NOMO-1 (cell line): ENCODE measurements around the gene MASP2.
"Not testable (repeated sequence)": the region's sequence is repeated elsewhere in the genome, so short reads cannot be mapped to it uniquely, and the experiment has no call there.

Experiments
- DNase-seq, 2 experiments: peaks; one replicate each; lab custom pipeline; 2025; ENCODE audit not compliant: unreplicated experiment in 2 of 2; lab: John Stamatoyannopoulos, UW

Gene MASP2

DNA sequence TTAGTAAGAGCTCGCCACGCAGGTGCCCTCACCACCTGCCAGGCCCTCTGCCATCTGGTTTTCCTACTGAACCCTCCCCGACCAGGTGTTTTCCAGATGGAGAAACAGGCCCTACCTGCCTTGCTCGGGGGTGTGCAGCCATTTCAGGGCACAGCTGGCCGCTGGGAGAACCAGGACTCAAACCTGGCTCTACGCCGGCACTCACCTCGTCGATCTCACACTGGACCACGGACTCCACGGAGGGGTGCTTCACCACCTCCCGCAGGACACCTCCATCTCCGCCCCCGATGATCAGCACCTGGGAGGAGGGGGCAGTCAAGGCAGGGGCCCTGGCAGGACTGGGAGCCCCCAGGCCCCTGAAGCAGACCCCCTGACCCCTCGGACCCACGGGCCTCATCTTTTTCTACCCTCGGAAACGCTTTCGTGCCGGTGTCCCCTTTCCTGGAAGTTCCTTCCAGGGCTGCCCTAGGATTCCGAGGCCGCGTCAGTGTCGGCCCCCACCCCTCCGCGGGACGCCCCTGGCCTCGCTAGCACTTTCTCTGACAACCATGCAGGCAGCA, 11.6 kb upstream of the MASP2 start:
- DNase-seq, result no peak

- no peak for DNase-seq
Measured at GRCh38 chr1:11058026-11058425, 11.0 kb upstream of the MASP2 start.

DNA sequence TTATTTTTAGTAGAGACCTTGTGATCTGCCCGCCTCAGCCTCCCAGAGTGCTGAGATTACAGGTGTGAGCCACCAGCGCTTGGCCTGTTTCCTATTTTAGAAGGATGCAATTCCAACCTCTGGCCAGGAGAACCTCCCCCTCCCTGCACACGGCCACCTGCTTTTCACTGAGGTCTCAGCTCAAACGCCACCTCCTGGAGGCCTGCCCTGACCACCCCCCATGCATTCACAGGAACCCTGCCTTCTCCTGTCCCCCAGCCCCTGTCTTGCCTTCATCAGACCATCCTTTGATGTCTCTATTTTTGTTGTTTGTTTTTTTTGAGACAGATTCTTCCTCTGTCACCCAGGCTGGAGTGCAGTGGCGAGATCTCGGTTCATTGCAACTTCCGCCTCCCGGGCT, 10.4 kb upstream of the MASP2 start:
- DNase-seq, result no peak

- no peak for DNase-seq
Measured at GRCh38 chr1:11056504-11056903, 9.5 kb upstream of the MASP2 start.

DNA sequence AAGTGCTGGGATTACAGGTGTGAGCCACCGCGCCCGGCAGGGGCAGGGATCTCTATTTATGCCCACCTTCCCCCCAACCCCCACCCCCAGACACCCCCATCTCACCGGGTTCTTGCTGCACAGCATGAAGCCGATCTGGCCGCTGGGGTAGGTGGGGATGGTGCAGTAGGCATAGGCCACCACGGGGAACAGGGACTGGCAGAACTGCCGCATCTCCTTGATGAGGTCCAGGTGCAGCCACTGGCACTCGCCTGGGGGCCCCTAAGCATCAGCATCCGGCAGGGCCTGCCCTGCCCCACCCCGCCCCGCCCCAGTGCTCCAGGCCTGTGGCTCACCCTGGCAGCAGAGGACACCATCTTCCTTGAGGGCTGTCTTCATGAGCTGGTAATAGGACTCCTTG, 8.6 kb upstream of the MASP2 start:
- no peak for DNase-seq

DNA sequence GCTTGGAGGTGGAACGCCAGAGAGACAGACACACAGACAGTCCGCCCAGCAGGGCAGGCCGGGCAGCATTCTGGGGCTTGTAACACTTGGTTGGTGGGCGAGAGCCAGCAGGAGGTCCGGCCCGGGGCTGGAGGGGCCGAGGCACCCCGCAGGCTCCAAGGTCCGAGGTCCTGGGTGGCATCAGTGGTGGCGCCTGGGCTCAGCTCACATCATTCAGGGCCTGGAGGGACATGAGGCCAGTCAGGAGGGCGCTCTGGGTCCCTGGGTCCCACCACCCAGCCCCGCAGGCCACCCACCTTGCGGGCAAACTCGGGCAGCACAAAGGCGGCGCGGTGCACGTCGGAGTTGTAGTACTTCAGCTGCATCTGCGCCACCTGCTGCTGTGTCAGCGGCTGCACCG, 7.6 kb upstream of the MASP2 start:
- DNase-seq, result no peak

GRCh38 chr1:11054181-11054580, 7.1 kb upstream of the MASP2 start:
- DNase-seq, result no peak

DNA sequence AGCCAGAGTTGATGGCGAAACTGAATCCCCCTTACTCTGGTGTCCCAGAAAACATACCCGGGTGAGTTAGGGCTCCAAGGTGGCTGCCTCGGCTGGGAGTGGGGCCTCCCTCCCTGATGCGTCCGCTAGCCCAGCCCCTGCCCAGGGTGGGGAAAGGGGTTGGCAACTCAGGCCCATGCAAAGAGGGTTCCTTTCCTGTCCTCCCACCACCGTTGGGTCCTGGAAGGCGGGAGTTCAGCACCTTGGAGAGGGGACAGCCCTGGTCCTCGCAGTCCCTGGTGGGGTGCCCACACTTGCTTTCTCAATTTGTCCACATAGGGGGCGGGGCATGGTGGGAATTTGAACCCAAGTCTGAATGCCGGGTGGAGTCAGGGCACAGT, 6.7 kb upstream of the MASP2 start:
- no peak for DNase-seq

DNA sequence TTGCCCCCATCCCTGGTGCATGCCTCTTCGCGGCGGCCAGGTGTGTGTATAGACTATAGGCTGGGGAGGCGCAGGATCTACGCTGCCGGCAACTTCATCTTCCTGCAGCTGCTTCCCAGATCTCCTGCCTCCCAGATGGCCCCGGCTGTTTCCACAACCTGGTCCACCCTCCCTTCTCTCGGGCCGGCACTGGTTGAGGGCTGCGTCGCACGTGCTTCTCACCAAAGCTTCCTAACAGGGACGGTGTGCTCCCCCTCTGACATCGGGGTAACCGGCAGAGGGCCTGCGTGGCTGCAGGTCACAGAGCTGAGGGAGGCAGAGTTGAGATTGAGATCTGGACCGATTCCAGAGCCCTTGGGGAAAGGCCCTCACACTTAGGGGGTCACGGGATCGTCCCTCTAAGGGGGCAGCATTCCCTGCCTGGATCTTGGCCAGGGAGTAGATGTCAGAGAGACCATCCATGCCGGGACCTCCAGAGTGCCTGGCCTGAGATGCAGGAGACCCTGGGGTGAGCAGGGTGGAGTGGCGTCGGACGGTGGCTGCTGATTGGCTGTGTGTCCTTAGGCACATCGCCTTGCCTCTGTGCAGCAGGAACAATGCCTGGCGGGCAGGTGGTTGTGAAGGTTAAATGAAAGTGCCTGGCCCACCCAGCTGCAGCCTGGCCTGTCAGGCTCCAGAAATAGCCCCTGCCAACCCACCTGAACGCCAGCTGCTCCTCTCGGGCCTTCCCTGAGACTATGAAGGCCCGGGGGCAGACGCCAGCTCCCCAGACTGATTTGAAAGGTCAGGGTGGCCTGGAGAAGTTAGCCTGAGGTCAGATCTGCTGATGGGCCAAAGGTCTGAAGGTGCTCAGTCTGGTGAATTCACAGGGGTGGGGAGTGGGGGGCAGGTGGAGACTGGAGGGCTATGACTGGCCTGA, 6.1 kb upstream of the MASP2 start:
- no peak for DNase-seq

- peak; percentile 68 to 86 for DNase-seq
Measured at GRCh38 chr1:11051781-11052511, 4.9 kb upstream of the MASP2 start.

DNA sequence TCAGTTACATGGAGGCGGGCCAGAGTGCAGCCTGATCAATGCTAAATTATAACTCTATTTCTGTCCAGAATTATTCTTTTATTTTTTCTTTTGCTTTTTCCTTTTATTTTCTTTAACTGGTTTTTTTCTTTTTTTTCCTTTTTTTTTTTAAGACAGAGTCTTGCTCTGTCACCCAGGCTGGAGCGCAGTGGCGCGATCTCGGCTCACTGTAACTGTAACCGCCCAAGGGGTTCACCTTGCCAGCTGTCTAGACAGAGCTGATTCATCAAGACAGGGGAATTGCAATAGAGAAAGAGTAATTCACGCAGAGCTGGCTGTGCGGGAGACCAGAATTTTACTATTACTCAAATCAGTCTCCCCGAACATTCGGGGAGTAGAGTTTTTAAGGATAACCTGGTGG, 4.1 kb upstream of the MASP2 start:
- DNase-seq, result not testable (repeated sequence)

DNA sequence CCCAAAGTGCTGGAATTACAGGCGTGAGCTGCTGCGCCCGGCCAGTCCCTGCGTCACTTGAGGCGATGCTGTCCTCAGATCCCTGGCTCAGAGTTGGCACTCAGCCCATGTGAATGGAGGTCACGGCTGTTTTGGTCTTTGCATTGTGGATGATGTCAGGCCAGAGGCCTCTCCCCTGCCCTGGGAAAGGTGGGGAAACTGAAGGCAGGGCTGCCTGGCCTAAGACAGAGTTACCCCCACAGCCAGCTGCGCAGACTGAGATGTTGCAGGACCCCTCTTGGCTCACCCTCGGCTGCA, 821 bp downstream of the MASP2 start:
- DNase-seq, result no peak

GRCh38 chr1:11045428-11046269, 1.4 kb downstream of the MASP2 start:
- DNase-seq, result no peak

- no peak for DNase-seq
Measured at GRCh38 chr1:11044849-11045427, 2.1 kb downstream of the MASP2 start.

- no peak for DNase-seq
Measured at GRCh38 chr1:11044086-11044848, 2.8 kb downstream of the MASP2 start.

DNA sequence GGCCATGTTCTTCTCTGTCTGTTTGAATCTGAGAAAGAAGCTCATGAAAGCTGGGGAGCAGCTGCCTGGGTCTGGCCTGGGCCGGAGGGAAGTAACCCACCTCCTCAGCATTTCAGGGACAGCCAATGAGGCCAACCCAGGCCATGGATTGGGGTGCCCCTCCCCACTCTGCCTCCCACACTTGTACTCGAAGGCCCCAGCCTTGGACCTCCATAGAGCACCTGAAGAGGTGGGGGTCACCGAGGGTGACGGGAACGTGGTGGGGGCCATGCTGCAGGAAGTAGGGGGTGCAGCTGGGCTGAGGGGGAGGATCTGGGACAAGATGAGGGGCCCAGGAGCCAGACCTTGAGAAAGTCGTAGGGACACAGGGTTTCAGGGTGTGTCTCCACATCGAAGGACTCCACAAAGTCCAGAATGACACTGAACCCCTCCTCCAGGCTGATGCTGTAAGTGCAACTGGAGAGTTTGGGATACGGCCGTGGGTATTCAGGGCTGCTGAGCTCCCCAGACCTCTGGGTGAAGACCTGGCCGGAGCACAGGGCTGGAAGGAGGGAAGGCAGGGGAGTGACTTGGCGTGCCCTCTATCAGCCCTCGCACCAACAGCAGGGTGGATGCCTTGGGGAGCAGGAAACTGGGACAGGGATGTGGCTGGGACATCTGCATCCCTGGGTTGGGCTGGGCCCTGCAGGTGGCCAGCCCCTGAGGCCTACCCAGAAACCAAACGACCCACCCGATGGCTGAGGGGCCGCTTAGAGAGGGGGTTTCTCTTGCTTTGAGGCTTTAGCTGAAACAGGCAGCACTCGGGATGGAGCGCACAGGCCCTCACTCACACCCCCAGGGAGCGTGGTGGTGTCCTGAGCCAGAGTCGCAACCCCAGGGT, 3.8 kb downstream of the MASP2 start:
- no peak for DNase-seq

DNA sequence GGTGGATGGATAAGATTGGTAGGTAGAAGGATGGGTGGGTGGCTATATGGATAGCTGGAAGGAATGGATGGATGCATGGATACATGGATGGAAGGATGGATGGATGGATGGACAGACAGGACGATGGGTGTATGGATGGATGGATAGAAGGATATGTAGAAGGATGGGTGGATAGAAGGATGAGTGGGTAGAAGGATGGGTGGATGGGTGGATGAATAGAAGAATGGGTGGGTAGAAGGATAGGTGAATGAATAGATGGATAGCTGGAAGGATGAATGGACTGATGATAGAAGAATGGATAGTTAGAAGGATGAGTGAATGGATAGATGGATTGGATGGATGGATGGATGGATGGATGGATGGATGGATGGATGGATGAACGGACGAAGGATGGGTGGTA, 5.0 kb downstream of the MASP2 start:
- DNase-seq, result no peak

DNA sequence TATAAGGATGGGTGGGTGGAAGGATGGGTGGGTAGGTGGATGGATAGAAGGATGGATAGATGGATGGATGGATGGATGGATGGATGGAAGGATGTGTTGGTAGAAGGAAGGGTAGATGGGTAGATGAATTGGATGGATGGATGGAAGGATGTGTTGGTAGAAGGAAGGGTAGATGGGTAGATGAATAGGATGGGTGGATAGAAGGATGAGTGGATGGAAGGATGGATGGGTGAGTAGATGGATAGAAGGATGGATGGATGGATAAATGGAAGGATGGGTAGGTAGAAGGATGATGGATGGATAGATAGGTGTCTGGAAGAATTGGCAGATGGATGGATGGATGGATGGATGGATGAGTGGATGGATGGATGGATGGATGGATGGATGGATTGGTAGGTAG, 6.0 kb downstream of the MASP2 start:
- DNase-seq, result no peak

DNA sequence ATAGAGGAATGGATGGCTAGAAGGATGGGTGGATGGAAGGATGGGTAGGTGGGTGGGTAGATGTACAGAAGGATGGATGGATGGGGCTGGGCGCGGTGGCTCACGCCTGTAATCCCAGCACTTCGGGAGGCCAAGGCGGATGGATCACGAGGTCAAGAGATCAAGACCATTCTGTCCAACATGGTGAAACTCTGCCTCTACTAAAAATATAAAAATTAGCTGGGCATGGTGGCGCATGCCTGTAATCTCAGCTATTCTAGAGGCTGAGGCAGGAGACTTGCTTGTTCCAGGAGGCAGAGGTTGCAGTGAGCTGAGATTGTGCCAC, 7.0 kb downstream of the MASP2 start:
- DNase-seq, result not testable (repeated sequence)
